Activated naive CD8-positive, alpha-beta T cell treated with anti-CD3 and anti-CD28 coated beads, Interleukin-2, amount 50 U/mL, for 24 hours (primary cell): Measurements from ENCODE around the gene NRXN3.

ENCODE experiments used
- ATAC-seq: fragments of 150-1000 bp; cut with Tn5 transposase; one replicate; pipeline ENCODE4 v1.10.0; 2021
- DNase-seq: peaks from one replicate; pipeline ENCODE4 v3.0.0; 2021
- H3K27ac Mint-ChIP-seq: one replicate; pipeline ENCODE4 v1.8.0; 2021; ENCODE audit warnings: mild to moderate bottlenecking, mixed read lengths
- H3K27me3 Mint-ChIP-seq: one replicate; pipeline ENCODE4 v1.8.0; 2021; ENCODE audit warnings: mixed read lengths
- H3K36me3 Mint-ChIP-seq: one replicate; pipeline ENCODE4 v1.8.0; 2021; ENCODE audit warnings: low read depth, mixed read lengths
- H3K4me1 Mint-ChIP-seq: one replicate; pipeline ENCODE4 v1.8.0; 2021; ENCODE audit warnings: mixed read lengths
- H3K4me3 Mint-ChIP-seq: one replicate; pipeline ENCODE4 v1.8.0; 2021; ENCODE audit warnings: mild to moderate bottlenecking, moderate library complexity, mixed read lengths
- H3K9me3 Mint-ChIP-seq: one replicate; pipeline ENCODE4 v1.8.0; 2021; ENCODE audit warnings: mixed read lengths

Gene NRXN3

GRCh38 chr14:79525416-79525815 lies 1355.2 kb downstream of the NRXN3 start:
- no peak for DNase-seq
- Mint-ChIP-seq H3K4me3 (no peak overlapping the region), H3K9me3 (peaks cover 10% of the 10 kb centered on the region), H3K4me1 (no peaks in the 10 kb centered on the region), H3K36me3 (no peaks in the 10 kb centered on the region), H3K27me3 (no peaks in the 10 kb centered on the region), H3K27ac (no peak overlapping the region)
- ATAC-seq = no peak

- no peaks in the 10 kb centered on the region for H3K4me1 Mint-ChIP-seq
- H3K4me3 Mint-ChIP-seq = no peak overlapping the region
- no peaks in the 10 kb centered on the region for H3K27me3 Mint-ChIP-seq
- no peaks in the 10 kb centered on the region for H3K36me3 Mint-ChIP-seq
- no peak for ATAC-seq
- DNase-seq = no peak
- H3K9me3 Mint-ChIP-seq = no peaks in the 10 kb centered on the region
- no peak overlapping the region for H3K27ac Mint-ChIP-seq
These were observed 1358.7 kb downstream of the NRXN3 start for GRCh38 chr14:79528828-79529416.

GRCh38 chr14:79530555-79530954 lies 1360.4 kb downstream of the NRXN3 start:
- Mint-ChIP-seq H3K4me3 (no peak overlapping the region), H3K9me3 (no peaks in the 10 kb centered on the region), H3K27me3 (no peaks in the 10 kb centered on the region), H3K4me1 (no peaks in the 10 kb centered on the region), H3K27ac (no peak overlapping the region), H3K36me3 (no peaks in the 10 kb centered on the region)
- DNase-seq (no peak), ATAC-seq (no peak)

GRCh38 chr14:79534703-79535353 lies 1364.7 kb downstream of the NRXN3 start:
- ATAC-seq (no peak), DNase-seq (no peak)
- Mint-ChIP-seq H3K4me1 (no peaks in the 10 kb centered on the region), H3K36me3 (no peaks in the 10 kb centered on the region), H3K9me3 (peaks cover 16% of the 10 kb centered on the region), H3K27me3 (no peaks in the 10 kb centered on the region), H3K4me3 (no peak overlapping the region), H3K27ac (no peak overlapping the region)

GRCh38 chr14:79540394-79540793 lies 1370.2 kb downstream of the NRXN3 start:
- ATAC-seq (no peak), DNase-seq (no peak)
- no peaks in the 10 kb centered on the region for H3K27me3 Mint-ChIP-seq
- H3K4me1 Mint-ChIP-seq = no peaks in the 10 kb centered on the region
- peaks cover 21% of the 10 kb centered on the region for H3K9me3 Mint-ChIP-seq
- no peak overlapping the region for H3K27ac Mint-ChIP-seq
- H3K4me3 Mint-ChIP-seq = no peak overlapping the region
- no peaks in the 10 kb centered on the region for H3K36me3 Mint-ChIP-seq

- Mint-ChIP-seq H3K9me3 (peaks cover 11% of the 10 kb centered on the region), H3K4me1 (no peaks in the 10 kb centered on the region), H3K36me3 (no peaks in the 10 kb centered on the region), H3K27me3 (no peaks in the 10 kb centered on the region), H3K27ac (no peak overlapping the region), H3K4me3 (no peak overlapping the region)
- DNase-seq (no peak), ATAC-seq (no peak)
These were observed 1371.9 kb downstream of the NRXN3 start for GRCh38 chr14:79542121-79542520.

- no peak overlapping the region for H3K27ac Mint-ChIP-seq
- ATAC-seq (no peak), DNase-seq (no peak)
- H3K9me3 Mint-ChIP-seq = peaks cover 17% of the 10 kb centered on the region
- no peaks in the 10 kb centered on the region for H3K4me1 Mint-ChIP-seq
- H3K4me3 Mint-ChIP-seq = no peak overlapping the region
- H3K27me3 Mint-ChIP-seq = no peaks in the 10 kb centered on the region
- no peaks in the 10 kb centered on the region for H3K36me3 Mint-ChIP-seq
These were observed 1373.2 kb downstream of the NRXN3 start for GRCh38 chr14:79543348-79543747.

GRCh38 chr14:79543967-79544697 lies 1374.0 kb downstream of the NRXN3 start:
- DNase-seq (no peak), ATAC-seq (no peak)
- H3K4me3 Mint-ChIP-seq = no peak overlapping the region
- no peaks in the 10 kb centered on the region for H3K36me3 Mint-ChIP-seq
- no peaks in the 10 kb centered on the region for H3K27me3 Mint-ChIP-seq
- H3K4me1 Mint-ChIP-seq = no peaks in the 10 kb centered on the region
- no peak overlapping the region for H3K27ac Mint-ChIP-seq
- H3K9me3 Mint-ChIP-seq = peaks cover 17% of the 10 kb centered on the region

GRCh38 chr14:79544698-79545070 lies 1374.5 kb downstream of the NRXN3 start:
- Mint-ChIP-seq H3K9me3 (peaks cover 12% of the 10 kb centered on the region), H3K4me1 (no peaks in the 10 kb centered on the region), H3K4me3 (no peak overlapping the region), H3K36me3 (no peaks in the 10 kb centered on the region), H3K27ac (no peak overlapping the region), H3K27me3 (no peaks in the 10 kb centered on the region)
- ATAC-seq = no peak
- no peak for DNase-seq

- Mint-ChIP-seq H3K27me3 (no peaks in the 10 kb centered on the region), H3K4me3 (no peak overlapping the region), H3K4me1 (no peaks in the 10 kb centered on the region), H3K36me3 (no peaks in the 10 kb centered on the region), H3K27ac (no peak overlapping the region), H3K9me3 (peaks cover 10% of the 10 kb centered on the region)
- ATAC-seq (no peak), DNase-seq (no peak)
These were observed 1378.7 kb downstream of the NRXN3 start for GRCh38 chr14:79548836-79549235.

- H3K4me1 Mint-ChIP-seq = no peaks in the 10 kb centered on the region
- H3K9me3 Mint-ChIP-seq = peaks cover 6% of the 10 kb centered on the region
- no peaks in the 10 kb centered on the region for H3K27me3 Mint-ChIP-seq
- H3K4me3 Mint-ChIP-seq = no peak overlapping the region
- DNase-seq (no peak), ATAC-seq (no peak)
- no peaks in the 10 kb centered on the region for H3K36me3 Mint-ChIP-seq
- H3K27ac Mint-ChIP-seq = no peak overlapping the region
These were observed 1379.3 kb downstream of the NRXN3 start for GRCh38 chr14:79549515-79549914.

- Mint-ChIP-seq H3K4me1 (no peaks in the 10 kb centered on the region), H3K36me3 (no peaks in the 10 kb centered on the region), H3K27me3 (no peaks in the 10 kb centered on the region), H3K27ac (no peak overlapping the region), H3K4me3 (no peak overlapping the region), H3K9me3 (peaks cover 6% of the 10 kb centered on the region)
- DNase-seq = no peak
- ATAC-seq = no peak
These were observed 1381.3 kb downstream of the NRXN3 start for GRCh38 chr14:79551523-79551922.

- ATAC-seq (no peak), DNase-seq (no peak)
- no peaks in the 10 kb centered on the region for H3K36me3 Mint-ChIP-seq
- H3K27me3 Mint-ChIP-seq = no peaks in the 10 kb centered on the region
- H3K27ac Mint-ChIP-seq = no peak overlapping the region
- H3K9me3 Mint-ChIP-seq = peaks cover 2% of the 10 kb centered on the region
- no peak overlapping the region for H3K4me3 Mint-ChIP-seq
- no peaks in the 10 kb centered on the region for H3K4me1 Mint-ChIP-seq
These were observed 1382.6 kb downstream of the NRXN3 start for GRCh38 chr14:79552778-79553177.

GRCh38 chr14:79554816-79555215 lies 1384.6 kb downstream of the NRXN3 start:
- DNase-seq = no peak
- H3K4me3 Mint-ChIP-seq = no peak overlapping the region
- peaks cover 14% of the 10 kb centered on the region for H3K9me3 Mint-ChIP-seq
- H3K36me3 Mint-ChIP-seq = no peaks in the 10 kb centered on the region
- no peaks in the 10 kb centered on the region for H3K4me1 Mint-ChIP-seq
- no peak for ATAC-seq
- no peaks in the 10 kb centered on the region for H3K27me3 Mint-ChIP-seq
- no peak overlapping the region for H3K27ac Mint-ChIP-seq

GRCh38 chr14:79555429-79555828 lies 1385.3 kb downstream of the NRXN3 start:
- Mint-ChIP-seq H3K4me3 (no peak overlapping the region), H3K36me3 (no peaks in the 10 kb centered on the region), H3K27me3 (no peaks in the 10 kb centered on the region), H3K4me1 (no peaks in the 10 kb centered on the region), H3K27ac (no peak overlapping the region), H3K9me3 (peaks cover 14% of the 10 kb centered on the region)
- no peak for DNase-seq
- no peak for ATAC-seq
